ENCODE measurements around the gene SDCCAG8.

SDCCAG8 gene

GRCh38 chr1:243402868-243403267, 147.0 kb downstream of the SDCCAG8 start:
- H3K4me3 ChIP-seq (IDR thresholded peaks at IDR 0.05; ENCODE audit: insufficient read depth, low read depth, low read length), result no peak overlapping the region
- H3K27me3 ChIP-seq (ENCODE audit: insufficient read depth, low read depth), result no peaks in the 10 kb centered on the region
- no peak overlapping the region for H3K4me2 ChIP-seq
- no peak for TF ChIP-seq CTCF (conservative IDR thresholded peaks at IDR 0.05; ENCODE audit: low read depth, low read length)
- H3K4me1 ChIP-seq (ENCODE audit: low read depth, poor library complexity, severe bottlenecking), result no peaks in the 10 kb centered on the region
- H3K36me3 ChIP-seq (ENCODE audit: insufficient read depth), result no peaks in the 10 kb centered on the region
- H3K79me2 ChIP-seq (ENCODE audit: insufficient read depth, low read depth), result no peaks in the 10 kb centered on the region
- H3K9ac ChIP-seq, result no peak overlapping the region
- no peak overlapping the region for H3K27ac ChIP-seq
- H4K20me1 ChIP-seq (ENCODE audit: insufficient read depth), result no peaks in the 10 kb centered on the region
- no peak overlapping the region for H2AFZ ChIP-seq (ENCODE audit: low read depth)

- no peaks in the 10 kb centered on the region for H3K36me3 ChIP-seq (ENCODE audit: insufficient read depth)
- no peak overlapping the region for H3K9ac ChIP-seq
- H4K20me1 ChIP-seq (ENCODE audit: insufficient read depth), result no peaks in the 10 kb centered on the region
- no peak overlapping the region for H3K27ac ChIP-seq
- H2AFZ ChIP-seq (ENCODE audit: low read depth), result no peak overlapping the region
- TF ChIP-seq CTCF (conservative IDR thresholded peaks at IDR 0.05; ENCODE audit: low read depth, low read length), result no peak
- H3K79me2 ChIP-seq (ENCODE audit: insufficient read depth, low read depth), result no peaks in the 10 kb centered on the region
- no peaks in the 10 kb centered on the region for H3K27me3 ChIP-seq (ENCODE audit: insufficient read depth, low read depth)
- H3K4me3 ChIP-seq (IDR thresholded peaks at IDR 0.05; ENCODE audit: insufficient read depth, low read depth, low read length), result no peak overlapping the region
- H3K4me1 ChIP-seq (ENCODE audit: low read depth, poor library complexity, severe bottlenecking), result no peaks in the 10 kb centered on the region
- no peak overlapping the region for H3K4me2 ChIP-seq
Measured at GRCh38 chr1:243406424-243406823, 150.6 kb downstream of the SDCCAG8 start.

DNA sequence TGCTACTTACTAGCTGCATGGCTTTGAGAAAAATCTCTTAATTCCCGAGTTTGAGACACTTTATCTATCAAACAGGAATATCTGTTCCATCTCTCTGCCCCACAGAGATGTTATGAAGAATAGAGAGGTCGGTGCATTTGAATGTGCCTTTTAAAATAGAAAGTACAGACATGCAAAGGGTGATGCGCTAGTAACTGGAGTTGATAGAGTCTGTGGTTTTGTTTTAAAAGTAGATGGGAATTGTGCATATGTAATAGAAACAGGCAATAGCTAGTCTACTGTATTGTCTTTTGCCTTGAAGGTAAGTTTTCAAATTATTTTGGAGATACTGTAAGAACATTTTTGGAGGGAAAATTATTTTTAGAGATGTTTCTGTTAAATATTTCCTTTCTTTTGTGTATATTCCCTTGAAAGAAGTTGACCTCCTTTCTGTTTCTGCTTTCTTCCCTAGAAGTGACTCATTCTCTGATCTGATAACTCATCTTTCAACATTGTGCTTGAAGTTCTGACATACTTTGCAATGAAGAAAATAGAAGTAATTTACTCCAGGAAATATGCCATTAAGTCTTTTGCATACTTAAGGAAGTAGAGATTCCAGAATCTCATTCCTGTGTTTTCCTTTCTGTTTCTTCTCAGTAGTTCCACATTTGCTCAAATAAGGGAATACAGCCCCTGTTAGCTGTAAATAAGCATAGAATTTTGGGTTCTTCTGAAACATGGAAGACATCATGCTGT, 151.6 kb downstream of the SDCCAG8 start:
- no peak for TF ChIP-seq CTCF (conservative IDR thresholded peaks at IDR 0.05; ENCODE audit: low read depth, low read length)
- H3K4me2 ChIP-seq, result no peak overlapping the region

DNA sequence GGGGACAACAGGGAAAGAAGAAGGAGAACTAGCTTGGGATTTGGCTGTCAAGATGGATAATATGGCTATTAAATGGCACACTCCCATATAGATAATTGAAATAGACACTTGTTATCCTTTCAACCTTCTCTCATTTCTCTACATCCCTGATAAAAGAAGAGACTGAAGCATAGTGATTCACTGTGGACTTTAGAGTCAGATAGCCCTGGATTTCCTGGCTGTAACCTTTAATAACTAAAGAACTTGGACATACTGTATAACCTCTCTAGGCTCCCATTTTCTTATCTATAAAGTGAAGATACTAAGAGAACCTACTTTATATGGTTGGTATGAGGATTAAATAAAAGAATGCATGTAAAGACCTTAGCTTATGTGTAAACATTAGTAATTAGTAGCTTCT, 152.6 kb downstream of the SDCCAG8 start:
- no peak overlapping the region for H3K4me2 ChIP-seq
- TF ChIP-seq CTCF (conservative IDR thresholded peaks at IDR 0.05; ENCODE audit: low read depth, low read length), result no peak
- no peak overlapping the region for H3K27ac ChIP-seq
- no peaks in the 10 kb centered on the region for H4K20me1 ChIP-seq (ENCODE audit: insufficient read depth)
- no peaks in the 10 kb centered on the region for H3K79me2 ChIP-seq (ENCODE audit: insufficient read depth, low read depth)
- H2AFZ ChIP-seq (ENCODE audit: low read depth), result no peak overlapping the region
- H3K27me3 ChIP-seq (ENCODE audit: insufficient read depth, low read depth), result no peaks in the 10 kb centered on the region
- H3K4me1 ChIP-seq (ENCODE audit: low read depth, poor library complexity, severe bottlenecking), result peaks cover 7% of the 10 kb centered on the region
- H3K4me3 ChIP-seq (IDR thresholded peaks at IDR 0.05; ENCODE audit: insufficient read depth, low read depth, low read length), result no peak overlapping the region
- no peaks in the 10 kb centered on the region for H3K36me3 ChIP-seq (ENCODE audit: insufficient read depth)
- no peak overlapping the region for H3K9ac ChIP-seq

More for the DNA sequence above, 151.6 kb downstream of the SDCCAG8 start:
- Histone ChIP-seq H3K36me3 (ENCODE audit: insufficient read depth) (no peaks in the 10 kb centered on the region), H3K27ac (no peak overlapping the region), H2AFZ (ENCODE audit: low read depth) (no peak overlapping the region), H3K4me1 (ENCODE audit: low read depth, poor library complexity, severe bottlenecking) (no peaks in the 10 kb centered on the region), H3K9ac (no peak overlapping the region), H3K4me3 (IDR thresholded peaks at IDR 0.05; ENCODE audit: insufficient read depth, low read depth, low read length) (no peak overlapping the region), H3K79me2 (ENCODE audit: insufficient read depth, low read depth) (no peaks in the 10 kb centered on the region), H3K27me3 (ENCODE audit: insufficient read depth, low read depth) (no peaks in the 10 kb centered on the region), H4K20me1 (ENCODE audit: insufficient read depth) (no peaks in the 10 kb centered on the region)

All from KMS-11 (cell line).